ENCODE data around the gene FHIT.

Gene FHIT

DNA sequence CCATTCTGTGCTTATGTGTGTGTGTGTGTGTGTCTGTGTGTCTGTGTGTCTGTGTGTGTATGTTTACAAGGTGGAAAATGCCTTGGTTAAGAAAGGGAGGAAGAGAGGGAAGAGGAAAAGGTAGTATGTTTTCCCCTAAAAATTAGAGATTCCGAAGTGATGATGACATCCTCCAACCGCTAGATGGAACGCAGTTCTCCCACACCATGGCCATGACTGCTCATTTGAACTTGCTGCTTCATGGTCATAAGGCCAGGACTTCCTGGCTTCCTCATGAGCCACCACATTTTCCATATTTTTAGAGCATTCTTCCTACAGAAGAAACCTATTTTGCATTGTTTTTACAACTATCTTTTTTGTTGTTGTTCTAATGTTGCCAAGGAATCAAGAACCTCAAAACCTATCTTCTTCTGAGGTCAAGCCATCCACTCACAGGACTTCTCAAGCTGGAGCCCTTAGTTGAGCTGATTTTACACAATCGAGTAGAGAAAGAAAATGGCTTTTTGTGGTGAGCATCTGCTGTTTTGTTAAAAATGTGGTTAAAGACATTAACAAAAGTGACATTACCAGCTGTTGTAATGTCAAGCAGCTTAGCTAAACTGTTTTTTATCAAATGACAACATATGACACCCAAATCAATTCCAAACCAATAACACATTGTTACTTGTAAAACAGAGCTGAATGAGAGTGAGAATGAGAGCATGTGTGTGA, 1091.0 kb downstream of the FHIT start:
- DNase-seq (ENCODE audit: low read depth): no peak

DNA sequence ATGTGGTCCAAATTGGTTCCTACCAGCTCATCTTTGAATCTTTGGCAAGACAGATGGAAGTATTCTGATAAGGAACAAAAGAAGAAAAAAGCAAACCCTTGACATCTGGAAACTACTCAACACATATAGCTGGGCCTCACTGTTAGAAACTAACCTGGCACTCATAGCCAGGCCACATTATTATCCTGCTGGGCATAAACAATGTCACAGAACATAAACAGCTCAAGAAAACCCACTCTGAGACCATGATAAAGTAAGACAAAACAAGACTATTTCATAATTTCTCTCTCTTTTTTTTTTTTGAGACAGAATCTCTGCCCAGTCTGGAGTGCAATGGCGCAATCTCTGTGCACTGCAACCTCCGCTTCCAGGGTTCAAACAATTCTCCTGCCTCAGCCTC, 1093.2 kb downstream of the FHIT start:
- DNase-seq (ENCODE audit: low read depth): no peak

DNA sequence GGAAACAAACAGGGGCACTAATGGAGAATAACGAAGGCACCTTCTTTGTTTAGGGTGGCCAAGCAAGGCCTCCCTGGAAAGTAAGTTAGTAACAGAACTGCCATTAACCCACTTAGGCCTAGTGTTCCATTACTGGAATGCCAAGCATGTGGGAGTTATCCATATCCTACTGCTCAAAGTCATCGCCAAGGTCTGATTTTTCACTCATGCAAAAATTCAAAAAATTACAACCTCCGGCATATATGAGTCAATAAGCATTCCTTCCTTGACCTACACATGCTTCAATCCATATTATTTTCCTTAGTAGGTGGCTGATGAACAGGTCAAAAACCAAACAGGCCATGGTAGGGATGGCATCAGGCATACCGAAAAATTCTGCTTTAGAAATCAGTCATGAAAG, 1097.2 kb downstream of the FHIT start:
- no peak for DNase-seq (ENCODE audit: low read depth)

DNA sequence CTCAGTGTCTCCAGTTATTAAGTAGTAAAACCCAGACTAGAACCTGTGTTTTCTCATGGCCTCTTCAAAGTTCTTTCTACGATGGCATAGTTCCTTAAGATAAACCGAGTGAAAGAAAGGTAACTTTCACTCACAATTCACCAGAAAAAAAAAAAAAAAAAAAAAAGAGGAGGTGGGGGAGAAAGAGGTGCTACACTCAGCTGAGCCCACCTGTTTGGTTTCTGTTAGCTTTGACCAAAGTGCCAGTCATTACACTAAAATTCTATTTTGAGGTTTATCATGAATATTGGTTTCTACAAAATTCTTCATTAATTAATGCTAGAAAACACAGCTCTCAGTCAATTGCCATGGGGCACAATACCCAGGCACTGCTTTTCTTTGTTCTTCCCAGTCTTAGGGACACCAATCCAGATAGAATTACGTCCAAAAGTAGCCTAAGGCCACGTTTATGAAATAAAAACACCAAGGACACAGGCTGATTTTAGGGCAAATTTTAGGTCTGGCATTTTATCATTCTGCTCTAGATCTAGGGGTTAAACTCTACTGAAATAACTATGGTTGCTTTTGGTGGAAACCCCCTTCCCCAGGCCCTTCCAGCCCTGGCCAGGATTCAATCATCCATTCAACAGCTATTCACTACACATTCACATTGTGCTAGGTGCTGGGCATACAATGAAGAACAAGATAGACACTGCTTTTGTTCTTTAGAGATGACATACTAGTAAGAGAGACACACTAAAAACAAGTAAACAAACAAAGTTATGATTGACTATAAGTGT, 1097.8 kb downstream of the FHIT start:
- DNase-seq (ENCODE audit: low read depth): no peak

DNA sequence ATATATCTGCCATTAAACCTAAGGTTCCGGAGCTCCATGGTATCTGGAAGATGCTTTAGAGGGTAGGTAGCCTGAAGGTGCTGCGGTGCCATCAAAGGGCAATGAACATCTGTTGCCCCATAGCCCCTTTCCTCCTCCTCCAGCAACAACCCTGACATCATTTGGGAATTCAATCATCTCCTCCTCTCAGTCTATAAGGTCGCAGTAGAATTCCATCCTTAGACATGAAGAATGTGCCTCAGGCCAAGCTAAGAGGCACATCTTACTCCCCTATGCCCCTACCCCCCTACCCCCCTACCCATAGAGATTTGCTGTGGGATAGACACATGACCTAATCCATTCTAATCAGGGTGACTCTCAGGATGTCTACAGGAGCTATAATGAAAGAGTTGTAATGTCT, 1101.8 kb downstream of the FHIT start:
- DNase-seq (ENCODE audit: low read depth): no peak

DNA sequence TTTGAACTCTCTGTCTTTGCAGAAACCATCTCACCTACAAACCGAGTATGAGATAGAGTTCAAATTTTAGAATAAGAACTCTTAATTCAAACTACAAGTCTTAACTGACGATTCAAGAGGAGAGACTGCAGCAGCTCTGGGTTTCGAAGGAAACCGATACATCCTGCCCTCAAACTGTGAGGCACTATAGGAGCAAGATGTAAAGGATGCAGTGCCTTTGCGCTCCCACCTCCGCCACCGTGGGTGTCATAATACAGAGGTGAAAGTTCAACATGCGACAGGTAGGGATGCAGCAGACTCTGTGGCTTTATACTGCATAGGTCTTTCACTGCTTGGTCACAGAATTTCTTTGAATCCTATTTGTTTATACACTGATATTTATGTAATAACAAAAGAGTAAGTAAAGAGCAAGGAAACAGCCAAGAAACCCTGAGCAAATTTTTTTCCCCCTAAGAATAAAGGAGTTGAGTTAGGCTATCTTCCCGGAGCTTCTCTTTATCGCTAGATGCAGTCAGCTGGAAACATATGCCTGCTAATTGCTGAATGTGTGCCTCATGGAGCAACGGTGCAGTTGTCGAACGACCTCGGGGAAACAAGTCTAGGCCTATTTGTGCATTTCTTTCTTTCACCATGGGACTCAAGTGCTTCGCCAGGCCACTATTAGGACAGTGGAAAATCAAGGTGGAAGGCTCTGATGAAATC, 1103.9 kb downstream of the FHIT start:
- no peak for DNase-seq (ENCODE audit: low read depth)

DNA sequence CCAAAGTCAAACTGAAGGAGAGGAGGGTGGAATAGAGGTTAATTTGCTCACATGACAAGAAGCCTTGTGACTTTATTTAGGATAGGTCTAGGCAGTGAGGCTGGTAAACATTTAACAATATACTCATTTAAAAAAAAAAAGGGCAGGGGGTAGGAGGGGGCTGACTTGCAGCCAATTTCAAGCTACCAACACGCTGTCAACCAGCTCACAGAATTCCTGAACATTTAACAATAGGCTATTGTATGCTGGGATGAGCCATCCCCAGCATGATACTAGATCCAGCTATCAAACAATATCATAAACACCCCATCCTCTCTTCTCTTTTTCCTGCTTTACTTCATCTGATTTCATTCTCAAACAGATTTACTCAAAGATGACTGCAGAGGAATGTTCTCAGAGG, 1105.1 kb downstream of the FHIT start:
- no peak for DNase-seq (ENCODE audit: low read depth)

DNA sequence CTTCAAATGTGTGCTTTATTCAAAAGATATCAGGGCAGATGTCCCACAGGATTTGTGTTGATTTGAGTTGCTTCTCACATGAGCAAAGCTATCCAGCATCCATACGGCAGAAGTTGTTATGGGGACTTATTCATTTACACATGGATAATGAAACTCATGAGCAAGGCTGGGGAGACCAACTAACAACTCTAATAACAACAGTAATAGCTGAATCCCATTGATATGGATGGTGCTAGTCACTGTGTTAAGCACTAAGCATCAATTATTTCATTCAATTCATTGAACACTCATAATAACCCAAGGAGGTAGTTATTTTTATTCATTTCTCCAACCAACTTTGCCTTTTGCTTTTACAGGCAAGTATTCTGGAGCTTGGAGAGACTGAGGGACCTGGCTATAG, 1107.2 kb downstream of the FHIT start:
- DNase-seq (ENCODE audit: low read depth): no peak

DNA sequence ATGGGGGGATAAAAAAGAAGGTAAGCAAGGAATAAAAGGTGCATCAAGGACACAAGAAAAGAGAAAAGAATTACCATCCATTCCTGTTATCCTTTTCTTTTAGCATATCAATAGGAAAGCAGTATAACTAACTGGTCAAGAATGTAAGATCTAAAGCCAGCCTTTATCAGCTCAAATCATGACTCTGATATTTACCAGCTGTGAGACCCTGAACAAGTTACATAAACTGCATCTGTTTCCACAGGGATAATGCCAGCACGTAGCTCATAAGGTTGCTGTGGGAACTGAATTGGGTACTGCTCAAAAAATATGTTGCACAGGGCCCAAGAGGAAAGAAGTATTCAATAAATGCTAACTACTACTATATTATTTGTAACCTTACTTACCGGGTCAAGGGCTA, 1109.2 kb downstream of the FHIT start:
- no peak for DNase-seq (ENCODE audit: low read depth)

DNA sequence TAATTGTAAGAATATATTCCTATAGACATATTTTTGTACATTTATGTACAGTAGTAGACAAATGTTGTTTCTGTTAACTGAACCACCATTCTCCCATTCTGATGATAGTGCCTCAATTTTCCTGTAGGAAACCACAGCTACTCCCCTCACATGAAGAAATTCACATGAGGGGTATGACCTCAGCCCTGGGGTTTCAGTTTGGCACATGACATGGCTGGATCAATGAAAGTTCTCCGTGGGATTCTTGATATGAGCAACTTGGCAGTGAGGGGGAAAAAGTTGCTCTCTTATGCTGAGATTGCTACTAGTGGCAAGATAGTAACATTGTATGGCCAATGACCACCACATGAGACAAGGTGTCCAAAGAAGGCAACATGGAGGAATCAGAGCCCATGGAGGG, 1111.1 kb downstream of the FHIT start:
- DNase-seq (ENCODE audit: low read depth): no peak

DNA sequence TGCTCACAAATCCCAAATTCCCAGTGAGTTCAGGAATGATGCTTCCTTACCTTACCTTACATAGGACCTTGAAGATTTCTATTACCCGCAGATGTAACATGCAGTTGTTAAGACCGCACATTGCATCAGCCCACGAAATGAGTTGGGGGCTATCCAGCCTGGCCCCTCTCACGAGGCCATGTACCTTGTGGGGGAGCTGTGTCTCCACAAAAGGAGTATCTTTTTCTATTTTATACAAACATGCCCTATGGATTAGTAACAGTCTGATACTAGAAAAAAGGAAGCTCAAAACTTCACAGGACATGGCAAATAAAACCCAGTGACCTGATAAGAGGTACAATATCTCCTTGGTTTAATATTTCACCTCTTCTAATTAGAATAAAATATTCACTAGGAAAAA, 1114.7 kb downstream of the FHIT start:
- no peak for DNase-seq (ENCODE audit: low read depth)

DNA sequence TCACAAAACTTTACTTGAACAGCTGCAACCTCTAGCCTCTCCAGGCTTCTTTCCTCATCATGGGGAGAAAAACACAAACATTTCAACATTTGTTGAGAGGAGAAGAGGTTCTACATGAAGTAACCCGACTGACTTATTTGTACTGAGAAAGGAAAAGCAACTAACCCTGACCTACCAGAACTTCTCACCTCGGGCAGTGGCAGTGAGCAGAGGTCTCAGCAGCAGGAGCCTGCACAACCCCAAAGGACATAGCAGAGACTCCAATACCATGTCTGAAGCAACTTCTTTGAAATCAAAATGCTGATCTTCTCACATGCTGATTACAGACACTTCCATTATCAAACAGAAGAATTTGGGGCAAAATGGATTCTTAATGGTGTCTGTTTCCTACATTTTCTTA, 1115.8 kb downstream of the FHIT start:
- no peak for DNase-seq (ENCODE audit: low read depth)

DNA sequence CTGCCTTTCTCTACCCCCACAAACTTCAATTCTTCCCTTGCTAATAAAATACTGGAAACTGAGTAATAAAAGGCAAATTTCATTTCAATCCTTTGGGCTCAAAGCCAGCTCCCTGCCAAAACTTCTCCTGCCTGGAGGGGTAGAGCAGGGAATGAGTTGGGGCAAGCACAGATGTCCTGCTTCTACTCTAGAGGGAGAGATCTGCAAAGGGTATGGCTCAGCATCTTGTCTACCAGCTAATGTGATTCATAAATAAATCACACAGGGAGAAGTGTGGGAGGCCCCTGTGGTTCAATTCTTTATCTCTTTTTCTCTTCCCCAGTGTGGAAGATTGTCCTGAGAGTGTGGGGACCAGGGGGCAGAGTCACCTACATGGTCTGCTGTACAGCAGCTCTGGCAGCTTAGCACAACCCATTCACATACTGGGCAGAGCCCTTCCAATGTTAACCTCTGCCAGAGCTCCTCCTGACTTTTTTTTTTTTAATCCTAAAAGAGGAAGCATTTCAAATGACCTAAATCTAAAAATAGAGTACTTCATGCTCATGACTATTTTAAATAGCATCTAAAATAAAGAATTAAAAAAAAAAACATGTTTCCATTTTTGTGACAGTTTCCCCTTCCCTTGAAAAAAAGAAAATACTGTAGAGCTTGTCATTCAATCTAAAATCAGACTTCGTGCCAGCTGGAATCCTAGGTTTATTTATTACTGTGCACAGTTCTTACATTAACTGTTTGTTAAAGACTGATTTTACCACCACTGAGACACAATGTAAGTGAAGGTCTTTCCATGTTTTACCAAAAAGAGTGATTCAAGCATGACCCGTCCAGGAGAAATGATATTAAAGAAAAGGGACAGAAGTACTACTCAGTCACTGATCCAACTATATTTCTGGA, 1117.7 kb downstream of the FHIT start:
- DNase-seq (ENCODE audit: low read depth): no peak

DNA sequence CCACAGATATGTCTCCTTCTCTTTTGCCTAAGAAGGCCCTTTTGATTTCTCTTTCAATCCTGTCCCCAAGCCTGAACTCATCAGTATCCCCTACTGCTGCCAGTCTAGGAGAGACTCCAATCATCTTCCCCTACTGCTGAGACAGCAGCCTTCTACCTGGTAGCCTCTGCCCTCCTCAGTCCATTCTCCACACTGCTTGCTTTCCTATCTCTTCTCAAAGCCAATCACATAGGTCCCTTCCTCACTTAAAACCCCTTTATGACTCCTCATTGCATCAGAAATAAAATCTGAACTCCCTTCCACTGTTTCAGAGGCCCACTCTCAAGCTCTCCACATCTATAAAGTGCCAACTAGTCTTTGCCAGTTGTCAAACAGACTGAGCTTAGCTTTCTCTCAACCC, 1119.6 kb downstream of the FHIT start:
- DNase-seq (ENCODE audit: low read depth): no peak

DNA sequence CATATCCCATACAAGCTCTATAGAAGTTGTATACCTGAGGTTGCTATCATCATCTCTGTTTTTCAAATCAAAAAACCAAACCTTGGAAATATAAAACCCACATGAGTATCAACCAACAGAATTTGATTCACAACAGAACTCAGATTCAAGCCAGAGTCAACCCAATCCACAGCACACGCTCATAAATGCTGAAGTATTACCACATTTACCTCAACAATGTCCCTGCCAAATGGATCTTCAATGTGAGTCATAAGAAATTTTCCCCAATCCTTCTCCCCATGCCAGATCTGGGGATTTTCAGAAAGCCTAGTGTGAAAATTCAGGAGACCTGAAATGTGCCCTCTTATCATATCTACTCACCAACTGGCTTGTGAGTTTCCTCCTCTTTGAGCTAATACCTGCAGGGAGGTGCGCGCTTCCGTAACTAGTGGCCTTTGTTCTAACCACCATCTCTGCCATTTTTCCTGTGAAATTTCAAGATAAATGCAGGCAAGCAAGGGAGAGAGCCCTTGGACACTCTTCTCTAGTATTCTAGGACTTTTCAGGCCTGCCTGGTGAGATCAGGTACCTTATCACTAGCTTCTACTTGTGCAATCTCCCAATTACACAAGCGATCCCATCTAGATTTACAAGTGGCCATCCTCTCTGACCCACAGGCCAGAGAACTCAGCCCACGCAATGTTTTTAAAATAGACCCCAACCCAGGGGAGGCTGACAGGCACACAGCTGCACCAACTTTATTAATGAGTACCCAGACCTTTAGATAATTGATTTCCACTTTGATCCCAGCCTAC, 1124.5 kb downstream of the FHIT start:
- no peak for DNase-seq (ENCODE audit: low read depth)

DNA sequence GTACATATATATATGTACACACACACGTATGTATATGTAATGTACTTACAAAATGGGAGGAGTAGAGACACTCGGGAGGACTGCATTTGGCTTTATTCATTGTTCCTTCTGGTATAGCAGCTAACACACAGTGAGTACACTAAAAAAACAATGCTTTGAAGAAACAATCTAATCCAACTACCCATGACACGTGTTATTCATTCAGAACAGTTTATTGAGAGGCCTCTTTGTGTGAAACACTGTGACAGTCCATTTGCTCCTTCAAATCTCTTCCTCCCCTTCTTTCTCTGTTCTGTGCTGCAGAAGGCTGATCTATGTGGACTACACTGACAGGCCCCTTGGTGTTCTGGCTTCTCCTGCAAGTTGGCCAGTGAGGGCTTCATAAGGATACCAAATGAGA, 1125.6 kb downstream of the FHIT start:
- no peak for DNase-seq (ENCODE audit: low read depth)

DNA sequence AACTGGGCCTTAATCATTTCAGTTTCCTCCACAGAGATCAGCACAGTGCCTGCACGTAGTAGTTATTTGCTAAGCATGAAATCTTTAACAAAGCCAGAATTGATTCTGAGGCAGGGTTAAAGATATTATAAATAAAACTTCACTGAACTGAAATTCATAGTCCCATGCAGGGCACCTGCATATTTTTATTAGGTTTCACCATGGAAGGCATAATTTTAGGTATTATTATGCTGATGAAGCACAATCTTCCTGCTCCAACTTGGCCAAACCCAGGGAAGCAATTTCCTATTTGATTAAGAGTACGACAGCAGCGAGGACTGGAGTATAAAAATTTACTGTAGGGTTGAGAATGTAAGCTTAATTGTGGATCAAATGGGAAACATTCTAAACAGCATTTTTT, 1131.0 kb downstream of the FHIT start:
- DNase-seq (ENCODE audit: low read depth): no peak

DNA sequence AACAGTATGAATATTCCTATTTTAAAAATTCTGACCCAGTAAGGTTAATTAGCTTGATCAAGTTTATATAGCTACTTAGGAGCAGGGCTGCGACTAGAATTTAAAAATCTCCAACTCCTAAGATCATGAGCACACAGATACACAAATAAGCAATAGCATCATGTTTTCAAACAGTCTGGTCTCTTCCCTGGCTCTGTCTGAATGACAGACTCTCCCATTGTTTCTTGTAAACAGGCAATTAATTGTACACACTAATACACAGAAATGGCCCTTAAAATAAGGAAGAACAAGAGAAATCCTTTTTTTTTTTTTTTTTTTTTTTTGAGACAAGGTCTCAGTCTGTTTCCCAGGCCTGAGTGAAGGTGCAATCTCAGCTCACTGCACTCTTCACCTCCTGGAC, 1137.1 kb downstream of the FHIT start:
- no peak for DNase-seq (ENCODE audit: low read depth)

DNA sequence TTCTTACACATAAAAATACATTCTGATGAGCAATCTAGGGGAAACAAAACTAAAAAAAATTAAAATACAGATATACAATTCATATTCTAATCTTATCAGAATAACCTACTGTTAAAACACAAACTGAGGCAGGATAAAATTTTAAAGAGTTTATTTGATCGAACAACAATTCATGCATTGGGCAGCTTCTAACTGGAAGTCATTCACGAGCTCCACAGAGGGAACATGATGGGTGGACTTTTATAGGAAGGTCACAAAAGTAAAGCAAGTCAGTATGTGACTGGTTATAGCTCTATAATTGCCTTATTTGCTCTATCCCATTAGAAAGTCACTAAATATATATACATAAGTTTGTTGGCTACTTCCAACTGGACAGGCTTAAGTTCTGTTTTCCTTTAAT, 1144.0 kb downstream of the FHIT start:
- no peak for DNase-seq (ENCODE audit: low read depth)

DNA sequence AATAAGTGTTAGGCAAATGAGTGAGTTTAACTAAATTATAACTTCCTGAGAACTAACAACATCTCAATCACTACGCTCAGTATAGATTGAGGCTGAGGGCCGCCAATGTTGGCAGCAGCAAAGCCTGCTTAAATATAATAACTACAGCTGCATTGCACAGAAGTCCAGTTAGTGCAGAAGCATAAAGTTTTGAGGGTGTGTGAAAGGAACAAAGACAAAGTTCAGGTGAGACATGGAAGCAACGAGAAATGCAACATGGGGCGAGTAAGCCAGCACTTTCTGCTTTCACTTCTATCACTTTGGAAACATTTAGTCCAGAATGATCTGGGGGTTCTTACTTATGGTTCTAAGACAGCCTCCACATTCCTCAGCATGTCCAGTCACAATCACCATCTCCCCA, 1149.1 kb downstream of the FHIT start:
- no peak for DNase-seq (ENCODE audit: low read depth)

DNA sequence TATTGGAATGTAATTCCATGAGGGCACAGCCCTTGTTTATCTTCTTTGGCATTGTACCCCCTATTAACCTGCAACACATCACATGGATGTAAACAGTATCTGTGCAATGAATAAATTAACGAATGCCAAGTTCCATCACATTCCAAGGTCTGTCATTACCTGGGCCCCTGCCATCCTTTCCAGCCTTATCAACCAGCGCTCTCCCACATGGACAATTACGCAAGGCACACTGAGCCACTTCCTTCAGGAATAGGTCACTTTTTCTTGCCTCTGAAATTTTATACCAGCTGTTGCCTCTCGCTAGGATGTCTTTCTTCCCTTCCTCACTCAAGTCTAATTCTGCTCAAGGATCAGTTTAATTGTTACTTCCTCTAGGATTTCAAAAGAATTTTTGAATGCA, 1149.6 kb downstream of the FHIT start:
- no peak for DNase-seq (ENCODE audit: low read depth)

Measured in ELR (cell line).